ENCODE measurements around the gene TRABD2B.

GRCh38 chr1:47885062-47885830, 111.9 kb downstream of the TRABD2B start:
- no peak for TF ChIP-seq NCOA1 (CRISPR knock-in tag; IDR thresholded peaks at IDR 0.05)
- TF ChIP-seq MAFG (CRISPR knock-in tag; IDR thresholded peaks at IDR 0.05), result no peak
- TF ChIP-seq EP300 (IDR thresholded peaks at IDR 0.05; ENCODE audit: low read depth in 2 of 2, low read length in 2 of 2), result no peak
- TF ChIP-seq EP300 (CRISPR knock-in tag; IDR thresholded peaks at IDR 0.05; ENCODE audit: borderline replicate concordance), result no peak
- TF ChIP-seq, protein P1, sequence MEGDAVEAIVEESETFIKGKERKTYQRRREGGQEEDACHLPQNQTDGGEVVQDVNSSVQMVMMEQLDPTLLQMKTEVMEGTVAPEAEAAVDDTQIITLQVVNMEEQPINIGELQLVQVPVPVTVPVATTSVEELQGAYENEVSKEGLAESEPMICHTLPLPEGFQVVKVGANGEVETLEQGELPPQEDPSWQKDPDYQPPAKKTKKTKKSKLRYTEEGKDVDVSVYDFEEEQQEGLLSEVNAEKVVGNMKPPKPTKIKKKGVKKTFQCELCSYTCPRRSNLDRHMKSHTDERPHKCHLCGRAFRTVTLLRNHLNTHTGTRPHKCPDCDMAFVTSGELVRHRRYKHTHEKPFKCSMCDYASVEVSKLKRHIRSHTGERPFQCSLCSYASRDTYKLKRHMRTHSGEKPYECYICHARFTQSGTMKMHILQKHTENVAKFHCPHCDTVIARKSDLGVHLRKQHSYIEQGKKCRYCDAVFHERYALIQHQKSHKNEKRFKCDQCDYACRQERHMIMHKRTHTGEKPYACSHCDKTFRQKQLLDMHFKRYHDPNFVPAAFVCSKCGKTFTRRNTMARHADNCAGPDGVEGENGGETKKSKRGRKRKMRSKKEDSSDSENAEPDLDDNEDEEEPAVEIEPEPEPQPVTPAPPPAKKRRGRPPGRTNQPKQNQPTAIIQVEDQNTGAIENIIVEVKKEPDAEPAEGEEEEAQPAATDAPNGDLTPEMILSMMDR (CRISPR knock-in tag; IDR thresholded peaks at IDR 0.05), result no peak
- TF ChIP-seq NR2F1 (CRISPR knock-in tag; IDR thresholded peaks at IDR 0.05), result no peak
- TF ChIP-seq TP53 (CRISPR knock-in tag; conservative IDR thresholded peaks at IDR 0.05), result no peak
- TF ChIP-seq, protein P2, sequence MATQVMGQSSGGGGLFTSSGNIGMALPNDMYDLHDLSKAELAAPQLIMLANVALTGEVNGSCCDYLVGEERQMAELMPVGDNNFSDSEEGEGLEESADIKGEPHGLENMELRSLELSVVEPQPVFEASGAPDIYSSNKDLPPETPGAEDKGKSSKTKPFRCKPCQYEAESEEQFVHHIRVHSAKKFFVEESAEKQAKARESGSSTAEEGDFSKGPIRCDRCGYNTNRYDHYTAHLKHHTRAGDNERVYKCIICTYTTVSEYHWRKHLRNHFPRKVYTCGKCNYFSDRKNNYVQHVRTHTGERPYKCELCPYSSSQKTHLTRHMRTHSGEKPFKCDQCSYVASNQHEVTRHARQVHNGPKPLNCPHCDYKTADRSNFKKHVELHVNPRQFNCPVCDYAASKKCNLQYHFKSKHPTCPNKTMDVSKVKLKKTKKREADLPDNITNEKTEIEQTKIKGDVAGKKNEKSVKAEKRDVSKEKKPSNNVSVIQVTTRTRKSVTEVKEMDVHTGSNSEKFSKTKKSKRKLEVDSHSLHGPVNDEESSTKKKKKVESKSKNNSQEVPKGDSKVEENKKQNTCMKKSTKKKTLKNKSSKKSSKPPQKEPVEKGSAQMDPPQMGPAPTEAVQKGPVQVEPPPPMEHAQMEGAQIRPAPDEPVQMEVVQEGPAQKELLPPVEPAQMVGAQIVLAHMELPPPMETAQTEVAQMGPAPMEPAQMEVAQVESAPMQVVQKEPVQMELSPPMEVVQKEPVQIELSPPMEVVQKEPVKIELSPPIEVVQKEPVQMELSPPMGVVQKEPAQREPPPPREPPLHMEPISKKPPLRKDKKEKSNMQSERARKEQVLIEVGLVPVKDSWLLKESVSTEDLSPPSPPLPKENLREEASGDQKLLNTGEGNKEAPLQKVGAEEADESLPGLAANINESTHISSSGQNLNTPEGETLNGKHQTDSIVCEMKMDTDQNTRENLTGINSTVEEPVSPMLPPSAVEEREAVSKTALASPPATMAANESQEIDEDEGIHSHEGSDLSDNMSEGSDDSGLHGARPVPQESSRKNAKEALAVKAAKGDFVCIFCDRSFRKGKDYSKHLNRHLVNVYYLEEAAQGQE (IDR thresholded peaks at IDR 0.05; ENCODE audit: borderline replicate concordance in 1 of 2, low read depth in 1 of 2, low read length in 2 of 2), result no peak
- no peak for TF ChIP-seq ZBTB40 (IDR thresholded peaks at IDR 0.05)
- no peak for TF ChIP-seq ZBTB40 (CRISPR knock-in tag; IDR thresholded peaks at IDR 0.05)
- TF ChIP-seq EZH2 (conservative IDR thresholded peaks at IDR 0.05; ENCODE audit: low read depth, low read length), result no peak
- TF ChIP-seq, protein P3, sequence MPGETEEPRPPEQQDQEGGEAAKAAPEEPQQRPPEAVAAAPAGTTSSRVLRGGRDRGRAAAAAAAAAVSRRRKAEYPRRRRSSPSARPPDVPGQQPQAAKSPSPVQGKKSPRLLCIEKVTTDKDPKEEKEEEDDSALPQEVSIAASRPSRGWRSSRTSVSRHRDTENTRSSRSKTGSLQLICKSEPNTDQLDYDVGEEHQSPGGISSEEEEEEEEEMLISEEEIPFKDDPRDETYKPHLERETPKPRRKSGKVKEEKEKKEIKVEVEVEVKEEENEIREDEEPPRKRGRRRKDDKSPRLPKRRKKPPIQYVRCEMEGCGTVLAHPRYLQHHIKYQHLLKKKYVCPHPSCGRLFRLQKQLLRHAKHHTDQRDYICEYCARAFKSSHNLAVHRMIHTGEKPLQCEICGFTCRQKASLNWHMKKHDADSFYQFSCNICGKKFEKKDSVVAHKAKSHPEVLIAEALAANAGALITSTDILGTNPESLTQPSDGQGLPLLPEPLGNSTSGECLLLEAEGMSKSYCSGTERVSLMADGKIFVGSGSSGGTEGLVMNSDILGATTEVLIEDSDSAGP (CRISPR knock-in tag; IDR thresholded peaks at IDR 0.05; ENCODE audit: borderline replicate concordance), result no peak
- TF ChIP-seq FOXM1 (CRISPR knock-in tag; IDR thresholded peaks at IDR 0.05), result no peak
- no peak for TF ChIP-seq POLR2AphosphoS5 (IDR thresholded peaks at IDR 0.05; ENCODE audit: low read depth, low read length)
- no peak for TF ChIP-seq YEATS2 (CRISPR knock-in tag; IDR thresholded peaks at IDR 0.05; ENCODE audit: borderline replicate concordance)
